ENCODE data around the gene HYLS1.

DNA sequence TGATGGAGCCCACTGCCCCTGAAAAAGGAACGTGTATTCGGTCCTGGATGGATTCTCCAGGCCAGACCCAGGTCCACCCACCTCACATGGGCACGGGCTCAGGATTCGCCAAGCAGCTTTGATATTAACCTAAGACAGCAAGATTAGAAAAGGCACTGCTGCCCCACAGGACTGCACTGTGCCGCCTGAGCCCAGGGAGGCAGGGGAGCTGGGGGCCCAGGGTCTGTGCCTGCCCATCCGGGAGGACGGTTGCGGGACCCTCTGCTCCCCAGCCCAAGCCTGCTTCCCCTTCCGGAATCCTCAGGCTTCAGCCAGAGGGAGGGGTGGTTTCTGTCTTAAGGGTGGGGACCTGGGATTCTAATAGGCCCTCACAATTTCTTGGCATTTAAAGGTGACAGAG, 44.8 kb downstream of the HYLS1 start:
- TF ChIP-seq SMAD3 (CRISPR knock-in tag; IDR thresholded peaks at IDR 0.05; ENCODE audit: borderline replicate concordance) (no peak), NR2C2 (CRISPR knock-in tag; IDR thresholded peaks at IDR 0.05) (no peak), TEAD4 (CRISPR knock-in tag; IDR thresholded peaks at IDR 0.05) (no peak), ZNF263 (CRISPR knock-in tag; IDR thresholded peaks at IDR 0.05; ENCODE audit: low read depth) (no peak), NFYB (CRISPR knock-in tag; conservative IDR thresholded peaks at IDR 0.05; ENCODE audit: low read depth) (no peak), FOXK1 (CRISPR knock-in tag; IDR thresholded peaks at IDR 0.05) (no peak)
- TF ChIP-seq, protein P1, sequence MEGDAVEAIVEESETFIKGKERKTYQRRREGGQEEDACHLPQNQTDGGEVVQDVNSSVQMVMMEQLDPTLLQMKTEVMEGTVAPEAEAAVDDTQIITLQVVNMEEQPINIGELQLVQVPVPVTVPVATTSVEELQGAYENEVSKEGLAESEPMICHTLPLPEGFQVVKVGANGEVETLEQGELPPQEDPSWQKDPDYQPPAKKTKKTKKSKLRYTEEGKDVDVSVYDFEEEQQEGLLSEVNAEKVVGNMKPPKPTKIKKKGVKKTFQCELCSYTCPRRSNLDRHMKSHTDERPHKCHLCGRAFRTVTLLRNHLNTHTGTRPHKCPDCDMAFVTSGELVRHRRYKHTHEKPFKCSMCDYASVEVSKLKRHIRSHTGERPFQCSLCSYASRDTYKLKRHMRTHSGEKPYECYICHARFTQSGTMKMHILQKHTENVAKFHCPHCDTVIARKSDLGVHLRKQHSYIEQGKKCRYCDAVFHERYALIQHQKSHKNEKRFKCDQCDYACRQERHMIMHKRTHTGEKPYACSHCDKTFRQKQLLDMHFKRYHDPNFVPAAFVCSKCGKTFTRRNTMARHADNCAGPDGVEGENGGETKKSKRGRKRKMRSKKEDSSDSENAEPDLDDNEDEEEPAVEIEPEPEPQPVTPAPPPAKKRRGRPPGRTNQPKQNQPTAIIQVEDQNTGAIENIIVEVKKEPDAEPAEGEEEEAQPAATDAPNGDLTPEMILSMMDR (IDR thresholded peaks at IDR 0.05) = no peak
- TF ChIP-seq, protein P2, sequence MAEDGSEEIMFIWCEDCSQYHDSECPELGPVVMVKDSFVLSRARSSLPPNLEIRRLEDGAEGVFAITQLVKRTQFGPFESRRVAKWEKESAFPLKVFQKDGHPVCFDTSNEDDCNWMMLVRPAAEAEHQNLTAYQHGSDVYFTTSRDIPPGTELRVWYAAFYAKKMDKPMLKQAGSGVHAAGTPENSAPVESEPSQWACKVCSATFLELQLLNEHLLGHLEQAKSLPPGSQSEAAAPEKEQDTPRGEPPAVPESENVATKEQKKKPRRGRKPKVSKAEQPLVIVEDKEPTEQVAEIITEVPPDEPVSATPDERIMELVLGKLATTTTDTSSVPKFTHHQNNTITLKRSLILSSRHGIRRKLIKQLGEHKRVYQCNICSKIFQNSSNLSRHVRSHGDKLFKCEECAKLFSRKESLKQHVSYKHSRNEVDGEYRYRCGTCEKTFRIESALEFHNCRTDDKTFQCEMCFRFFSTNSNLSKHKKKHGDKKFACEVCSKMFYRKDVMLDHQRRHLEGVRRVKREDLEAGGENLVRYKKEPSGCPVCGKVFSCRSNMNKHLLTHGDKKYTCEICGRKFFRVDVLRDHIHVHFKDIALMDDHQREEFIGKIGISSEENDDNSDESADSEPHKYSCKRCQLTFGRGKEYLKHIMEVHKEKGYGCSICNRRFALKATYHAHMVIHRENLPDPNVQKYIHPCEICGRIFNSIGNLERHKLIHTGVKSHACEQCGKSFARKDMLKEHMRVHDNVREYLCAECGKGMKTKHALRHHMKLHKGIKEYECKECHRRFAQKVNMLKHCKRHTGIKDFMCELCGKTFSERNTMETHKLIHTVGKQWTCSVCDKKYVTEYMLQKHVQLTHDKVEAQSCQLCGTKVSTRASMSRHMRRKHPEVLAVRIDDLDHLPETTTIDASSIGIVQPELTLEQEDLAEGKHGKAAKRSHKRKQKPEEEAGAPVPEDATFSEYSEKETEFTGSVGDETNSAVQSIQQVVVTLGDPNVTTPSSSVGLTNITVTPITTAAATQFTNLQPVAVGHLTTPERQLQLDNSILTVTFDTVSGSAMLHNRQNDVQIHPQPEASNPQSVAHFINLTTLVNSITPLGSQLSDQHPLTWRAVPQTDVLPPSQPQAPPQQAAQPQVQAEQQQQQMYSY (CRISPR knock-in tag; IDR thresholded peaks at IDR 0.05) = no peak
- TF ChIP-seq, protein P3, sequence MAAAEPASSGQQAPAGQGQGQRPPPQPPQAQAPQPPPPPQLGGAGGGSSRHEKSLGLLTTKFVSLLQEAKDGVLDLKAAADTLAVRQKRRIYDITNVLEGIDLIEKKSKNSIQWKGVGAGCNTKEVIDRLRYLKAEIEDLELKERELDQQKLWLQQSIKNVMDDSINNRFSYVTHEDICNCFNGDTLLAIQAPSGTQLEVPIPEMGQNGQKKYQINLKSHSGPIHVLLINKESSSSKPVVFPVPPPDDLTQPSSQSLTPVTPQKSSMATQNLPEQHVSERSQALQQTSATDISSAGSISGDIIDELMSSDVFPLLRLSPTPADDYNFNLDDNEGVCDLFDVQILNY (CRISPR knock-in tag; IDR thresholded peaks at IDR 0.05) = no peak
- TF ChIP-seq, protein P4, sequence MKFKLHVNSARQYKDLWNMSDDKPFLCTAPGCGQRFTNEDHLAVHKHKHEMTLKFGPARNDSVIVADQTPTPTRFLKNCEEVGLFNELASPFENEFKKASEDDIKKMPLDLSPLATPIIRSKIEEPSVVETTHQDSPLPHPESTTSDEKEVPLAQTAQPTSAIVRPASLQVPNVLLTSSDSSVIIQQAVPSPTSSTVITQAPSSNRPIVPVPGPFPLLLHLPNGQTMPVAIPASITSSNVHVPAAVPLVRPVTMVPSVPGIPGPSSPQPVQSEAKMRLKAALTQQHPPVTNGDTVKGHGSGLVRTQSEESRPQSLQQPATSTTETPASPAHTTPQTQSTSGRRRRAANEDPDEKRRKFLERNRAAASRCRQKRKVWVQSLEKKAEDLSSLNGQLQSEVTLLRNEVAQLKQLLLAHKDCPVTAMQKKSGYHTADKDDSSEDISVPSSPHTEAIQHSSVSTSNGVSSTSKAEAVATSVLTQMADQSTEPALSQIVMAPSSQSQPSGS (CRISPR knock-in tag; IDR thresholded peaks at IDR 0.05; ENCODE audit: borderline replicate concordance, low read depth) = no peak
